ENCODE data around the gene COG5.

COG5 gene

GRCh38 chr7:107563775-107564552, at the start of gene COG5, which contains the start of gene DUS4L:
Gene COG5, minus strand, starts transcription at chr7:107563920. Its CDS starts 24 bp downstream, at chr7:107563896.
Gene DUS4L, plus strand, starts transcription at chr7:107563971. Its CDS starts 3,100 bp downstream, at chr7:107567071.
- DNase-seq, result peak in 55 of 56 donors; percentile 23 to 89 (median 77)

GRCh38 chr7:107613439-107613838, 49.7 kb upstream of the COG5 start:
- no peak for DNase-seq

- no peak for DNase-seq
These were observed 46.6 kb upstream of the COG5 start for GRCh38 chr7:107610323-107610722.

- DNase-seq, result no peak
These were observed 46.1 kb upstream of the COG5 start for GRCh38 chr7:107609811-107610261.

- no peak for DNase-seq
These were observed 42.6 kb upstream of the COG5 start for GRCh38 chr7:107606303-107606702.

GRCh38 chr7:107605218-107605815, 41.6 kb upstream of the COG5 start:
- no peak for DNase-seq

- DNase-seq, result peak in 3 of 56 donors; percentile 1 to 3 (median 2)
These were observed 37.1 kb upstream of the COG5 start for GRCh38 chr7:107600816-107601215.

- no peak for DNase-seq
These were observed 35.5 kb upstream of the COG5 start for GRCh38 chr7:107599262-107599661.

- DNase-seq, result no peak
These were observed 34.2 kb upstream of the COG5 start for GRCh38 chr7:107597953-107598352.

GRCh38 chr7:107597582-107597916, 33.8 kb upstream of the COG5 start:
- no peak for DNase-seq

GRCh38 chr7:107596881-107597581, 33.3 kb upstream of the COG5 start:
- DNase-seq, result no peak

- DNase-seq, result no peak
These were observed 31.4 kb upstream of the COG5 start for GRCh38 chr7:107594961-107595737.

GRCh38 chr7:107593025-107593410, 29.3 kb upstream of the COG5 start:
- no peak for DNase-seq

- no peak for DNase-seq
These were observed 28.8 kb upstream of the COG5 start for GRCh38 chr7:107592361-107593024.

GRCh38 chr7:107591421-107591820, 27.7 kb upstream of the COG5 start:
- DNase-seq, result no peak

- DNase-seq, result no peak
These were observed 24.9 kb upstream of the COG5 start for GRCh38 chr7:107588529-107589130.

- DNase-seq, result no peak
These were observed 21.0 kb upstream of the COG5 start for GRCh38 chr7:107584716-107585115.

GRCh38 chr7:107582875-107583274, 19.2 kb upstream of the COG5 start:
- no peak for DNase-seq

- no peak for DNase-seq
These were observed 17.8 kb upstream of the COG5 start for GRCh38 chr7:107581387-107582013.

Data from nucleus accumbens (tissue), 56 donors.